Measurements from ENCODE around the gene RARG.

Gene RARG

DNA sequence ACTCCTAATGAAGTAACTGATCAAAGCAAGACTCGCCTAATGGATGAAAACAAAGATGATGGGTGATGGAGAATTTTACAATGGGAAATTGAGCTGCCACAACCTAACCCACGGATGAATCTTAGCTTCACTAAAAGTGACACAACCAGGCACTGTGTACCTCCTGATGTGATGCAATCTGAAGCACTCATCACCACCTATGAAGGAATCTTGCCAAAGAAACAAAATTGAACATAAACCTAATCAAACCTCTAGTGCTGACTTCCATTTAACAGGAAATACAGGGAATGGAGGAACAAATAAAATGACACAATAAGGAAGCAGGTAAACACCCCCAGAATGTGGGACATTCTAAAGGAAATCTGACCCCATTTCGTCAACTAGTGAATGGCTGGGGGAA is 13.3 kb upstream of the RARG start:
- H3K4me3 ChIP-seq (ENCODE audit: low read depth, low read length): no peak overlapping the region

DNA sequence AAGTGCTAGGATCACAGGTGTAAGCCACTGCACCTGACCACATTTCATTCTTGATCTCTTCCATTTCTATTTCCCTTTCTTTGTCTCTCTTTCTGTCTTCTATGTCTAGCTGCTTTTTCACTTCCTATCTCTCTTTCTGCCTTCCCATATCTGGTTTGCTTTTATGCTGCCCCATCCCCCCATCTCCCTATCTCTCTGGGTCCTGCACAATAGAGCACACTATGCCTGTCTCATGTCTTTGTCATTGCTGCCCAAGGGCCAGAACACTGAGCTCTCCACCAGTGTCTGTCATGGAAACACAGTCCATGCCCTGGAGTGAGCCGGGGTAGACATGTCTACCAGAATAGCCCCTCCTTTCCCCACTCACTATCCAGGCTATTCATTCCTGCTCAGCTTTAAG is 12.3 kb upstream of the RARG start:
- H3K4me3 ChIP-seq (ENCODE audit: low read depth, low read length): no peak overlapping the region

DNA sequence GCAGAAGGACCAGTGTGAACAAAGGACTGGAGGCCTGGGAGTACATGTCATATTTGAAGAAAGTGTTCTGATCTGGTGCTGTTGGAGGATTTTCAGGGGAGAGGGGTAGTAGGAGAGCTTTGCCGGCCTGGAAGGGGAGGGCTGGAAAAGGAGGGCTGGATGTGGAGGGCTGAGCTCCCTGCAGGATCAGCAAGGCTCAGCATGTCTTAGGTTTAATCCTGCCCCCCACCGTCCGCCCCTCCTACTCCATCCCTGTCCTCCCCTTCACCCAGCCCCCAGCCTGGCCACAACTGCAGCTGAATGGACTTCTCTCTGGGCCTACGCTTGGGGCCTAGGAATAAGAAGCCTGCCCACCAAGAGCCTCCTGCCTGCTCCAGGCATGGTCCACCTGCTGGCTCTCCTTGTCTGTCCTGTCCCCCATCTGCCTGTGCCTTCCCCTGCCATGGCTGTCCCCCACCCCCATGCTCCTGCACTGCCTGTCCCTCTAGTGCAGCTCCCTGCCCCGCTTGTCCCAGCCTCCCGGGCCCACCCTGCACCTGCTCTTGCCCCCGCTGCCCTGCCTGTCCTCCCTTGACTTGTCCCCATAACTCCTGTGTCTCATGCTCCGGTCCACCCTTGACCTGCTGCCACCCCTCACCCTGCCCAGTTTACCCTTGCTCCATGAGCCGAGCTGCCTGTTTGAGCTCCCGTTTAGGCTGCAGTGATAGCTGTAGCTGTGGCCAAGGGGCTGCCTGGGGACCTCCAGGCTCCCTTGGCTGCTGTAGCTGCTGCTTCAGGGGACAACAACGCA is 9.8 kb upstream of the RARG start:
- H3K4me3 ChIP-seq (ENCODE audit: low read depth, low read length): no peak overlapping the region

DNA sequence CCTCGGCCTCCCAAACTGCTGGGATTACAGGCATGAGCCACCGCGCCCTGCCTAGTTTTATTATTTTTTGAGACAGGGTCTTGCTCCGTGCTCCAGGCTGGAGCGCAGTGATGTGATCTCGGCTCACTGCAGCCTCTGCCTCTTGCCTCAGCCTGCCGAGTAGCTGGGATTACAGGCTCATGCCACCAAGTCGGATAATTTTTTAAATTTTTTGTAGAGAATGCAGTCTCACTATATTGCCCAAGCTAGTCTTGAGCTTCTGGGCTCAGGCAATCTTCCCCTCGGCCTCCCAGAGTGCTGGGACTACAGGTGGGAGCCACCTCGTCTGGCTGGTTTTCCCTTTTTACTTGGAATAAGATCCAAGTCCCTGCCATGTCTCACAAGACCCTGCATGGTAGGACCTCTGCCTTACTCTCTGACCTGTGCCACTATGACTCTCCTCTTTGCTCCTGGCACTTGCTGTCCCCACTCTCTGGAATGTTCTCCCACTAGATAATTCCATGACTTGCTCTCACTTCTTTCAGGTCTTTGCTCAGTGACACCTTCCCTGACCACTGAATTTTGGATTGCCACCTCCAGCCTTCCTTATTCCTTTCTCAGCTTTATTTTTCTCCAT is 7.7 kb upstream of the RARG start:
- no peak overlapping the region for H3K4me3 ChIP-seq (ENCODE audit: low read depth, low read length)

DNA sequence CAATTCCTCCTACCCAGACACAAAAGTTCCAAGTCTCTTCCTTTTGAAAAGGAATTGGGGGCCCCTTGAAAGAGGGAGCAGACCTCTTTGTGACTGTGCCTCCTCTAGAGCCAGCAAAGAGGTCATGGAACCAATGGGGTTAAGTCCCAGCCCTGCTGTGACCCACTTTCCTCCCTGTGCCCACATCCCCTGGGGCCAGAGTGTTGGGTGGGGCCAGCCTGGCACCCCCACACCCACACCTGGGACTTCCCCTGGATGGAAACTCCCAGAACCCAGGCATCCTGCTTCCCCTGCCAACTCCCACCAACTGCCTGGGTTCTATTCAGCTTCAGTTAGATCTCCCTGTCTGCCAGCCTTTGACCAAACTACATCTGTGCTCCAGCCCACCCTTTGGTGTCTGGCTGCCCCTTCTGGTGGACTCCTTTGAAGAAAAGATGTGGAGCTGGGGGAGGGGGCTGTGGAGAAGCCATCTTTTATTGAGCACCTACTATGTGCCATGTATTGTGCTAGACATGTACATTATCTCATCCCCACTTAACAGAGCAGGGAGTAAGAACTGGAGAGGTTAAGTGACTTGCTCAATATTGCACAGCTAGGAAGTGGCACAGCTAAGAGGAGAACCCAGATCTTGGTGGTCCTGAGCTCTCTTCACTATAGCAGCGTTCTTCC is 4.6 kb upstream of the RARG start:
- H3K4me3 ChIP-seq (ENCODE audit: low read depth, low read length): no peak overlapping the region

DNA sequence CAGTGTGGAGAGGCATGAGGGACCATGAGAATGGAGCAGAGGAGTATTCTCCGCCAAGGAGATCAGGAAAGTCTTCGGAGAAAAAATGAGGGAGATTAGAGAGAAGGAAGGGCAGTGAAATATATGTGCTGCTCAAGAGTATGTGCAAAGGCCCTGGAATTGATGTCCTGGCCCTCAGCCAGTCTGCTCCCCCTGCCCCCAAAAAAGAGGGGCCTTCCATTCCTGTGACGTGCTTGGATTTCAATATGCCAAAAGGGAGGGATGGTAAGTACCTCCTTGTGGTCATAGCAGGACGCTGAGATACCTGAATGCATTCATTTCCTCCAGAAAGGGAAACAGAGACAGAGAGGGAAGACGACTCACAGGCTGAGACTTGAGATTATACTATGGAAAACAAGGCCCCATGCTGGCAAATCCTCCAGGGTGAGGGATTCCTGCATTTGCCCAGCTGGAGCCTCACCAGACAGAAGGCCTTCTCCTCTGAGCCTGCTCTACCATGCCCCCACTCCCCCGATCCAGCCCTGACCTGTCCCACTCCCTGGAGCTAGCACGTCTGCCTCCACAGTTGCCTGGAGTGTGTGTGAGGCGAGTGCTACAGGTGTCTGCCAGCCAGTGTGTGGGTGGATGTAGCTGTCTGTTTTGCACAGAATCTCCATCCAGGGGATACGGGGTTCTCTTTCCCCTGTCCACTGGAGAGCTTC is 3.9 kb upstream of the RARG start:
- H3K4me3 ChIP-seq (ENCODE audit: low read depth, low read length): no peak overlapping the region

DNA sequence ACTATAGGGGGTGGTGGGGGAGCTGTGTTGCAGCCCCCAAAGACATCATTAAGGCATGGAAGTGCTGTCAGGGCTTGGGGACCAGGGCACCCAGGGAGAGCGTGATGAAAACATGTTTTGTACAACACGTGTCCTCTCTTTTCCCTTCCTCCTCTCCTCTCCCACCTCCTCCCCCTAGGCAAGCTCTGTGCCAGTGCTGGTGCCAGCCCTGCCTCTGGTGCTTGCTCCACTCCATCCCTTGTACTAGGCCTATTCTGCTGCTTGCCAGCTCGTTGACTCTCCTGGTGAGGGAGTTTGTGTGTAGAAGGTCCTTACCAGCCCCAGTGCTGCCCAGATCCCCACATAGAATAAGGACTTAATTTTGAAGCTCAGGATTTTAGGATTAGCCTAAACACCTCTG is 3.2 kb upstream of the RARG start:
- H3K4me3 ChIP-seq (ENCODE audit: low read depth, low read length): no peak overlapping the region

DNA sequence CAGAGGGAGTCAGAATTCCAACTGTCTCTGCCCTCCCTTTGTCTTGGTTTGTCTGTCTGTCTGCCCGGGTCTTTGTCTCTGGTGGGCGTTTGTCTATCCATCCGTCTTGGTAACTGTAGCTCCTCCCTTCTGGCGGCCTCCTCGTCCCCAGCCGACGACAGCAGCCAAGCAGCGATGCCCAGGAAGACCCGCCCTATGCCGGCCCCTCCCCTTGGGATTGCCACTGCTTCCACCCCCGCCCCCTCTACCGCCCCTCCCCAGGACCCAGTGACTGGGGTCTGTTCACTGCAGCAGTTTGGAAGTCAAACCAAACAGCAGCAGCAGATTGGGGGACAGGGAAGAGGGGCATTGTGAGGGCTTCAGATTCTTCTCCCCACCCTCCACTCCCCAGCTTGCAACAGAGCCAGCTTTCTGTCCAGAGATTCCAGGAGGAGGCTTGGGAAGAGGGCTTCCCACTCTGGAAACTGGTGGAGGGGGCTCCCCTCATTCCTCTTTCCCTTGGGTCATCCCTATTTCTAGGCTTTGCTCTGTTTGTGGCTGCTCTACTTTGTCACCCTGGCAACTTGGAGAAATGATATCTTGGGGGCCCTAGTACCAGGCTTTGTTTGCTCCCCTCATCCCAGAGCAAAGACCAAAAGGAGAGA is 2.4 kb upstream of the RARG start:
- H3K4me3 ChIP-seq (ENCODE audit: low read depth, low read length): no peak overlapping the region

DNA sequence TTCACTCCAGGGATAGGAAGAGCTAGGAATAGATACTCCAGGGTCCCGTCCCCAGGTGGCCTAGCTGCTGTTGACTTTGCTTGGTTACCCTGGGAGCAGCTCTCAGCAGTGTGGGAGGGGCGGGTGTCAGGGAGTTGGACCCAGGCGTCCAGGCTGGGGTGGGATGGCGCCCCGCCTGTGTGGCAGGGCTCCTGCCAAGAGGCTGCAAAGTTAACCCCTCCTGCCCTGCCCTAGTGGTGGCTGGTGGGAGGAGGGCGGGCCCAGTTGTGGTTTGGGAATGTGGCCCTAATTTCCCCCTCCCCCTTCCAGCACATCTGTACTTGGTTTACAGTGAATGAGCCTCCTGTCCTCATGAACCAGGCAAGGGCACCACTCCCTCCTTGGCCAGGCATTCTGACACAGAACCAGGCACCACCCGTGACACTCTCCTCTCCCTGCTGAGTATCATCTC is 1.7 kb upstream of the RARG start:
- no peak overlapping the region for H3K4me3 ChIP-seq (ENCODE audit: low read depth, low read length)

DNA sequence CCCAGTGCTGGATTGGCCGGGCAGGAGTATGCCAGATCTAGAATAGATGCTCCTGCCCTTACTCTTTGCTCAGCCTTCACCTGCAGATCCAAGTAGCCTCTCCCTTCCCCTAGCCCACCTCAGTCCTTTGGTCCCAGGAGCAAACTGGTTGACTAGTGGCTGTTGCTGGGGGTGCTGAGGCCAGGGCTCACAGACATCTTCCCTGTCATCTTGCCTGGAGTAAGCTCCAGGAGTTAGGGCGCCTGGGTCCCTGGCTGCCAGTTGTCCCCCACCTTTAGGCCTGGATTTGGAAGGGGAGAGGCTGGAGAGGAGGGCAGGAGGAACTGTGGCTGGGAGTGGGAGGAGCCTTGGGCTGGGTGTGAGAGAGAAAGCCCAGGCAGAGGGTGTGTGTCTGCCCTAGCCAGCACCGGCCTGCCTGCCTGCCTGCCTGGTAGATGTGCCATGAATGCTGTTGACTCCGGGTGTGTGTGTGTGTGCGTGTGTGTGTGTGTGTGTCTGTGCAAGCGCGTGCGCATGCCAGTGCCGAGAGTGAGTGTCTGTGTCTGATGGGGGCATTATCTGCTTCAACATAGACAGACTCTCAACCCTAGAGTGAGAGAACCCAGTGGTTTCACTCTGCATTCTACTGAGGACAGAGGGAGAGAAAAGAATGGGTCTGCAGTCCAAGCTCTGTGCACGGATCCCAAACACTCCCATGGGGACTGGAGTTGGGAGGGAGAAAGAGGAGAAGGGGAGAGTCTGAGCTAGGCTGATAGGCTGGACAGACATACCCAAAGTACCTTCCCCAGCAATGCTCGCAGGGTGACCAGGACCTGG is 845 bp upstream of the RARG start:
- H3K4me3 ChIP-seq (ENCODE audit: low read depth, low read length): peak overlapping the region; percentile 33

DNA sequence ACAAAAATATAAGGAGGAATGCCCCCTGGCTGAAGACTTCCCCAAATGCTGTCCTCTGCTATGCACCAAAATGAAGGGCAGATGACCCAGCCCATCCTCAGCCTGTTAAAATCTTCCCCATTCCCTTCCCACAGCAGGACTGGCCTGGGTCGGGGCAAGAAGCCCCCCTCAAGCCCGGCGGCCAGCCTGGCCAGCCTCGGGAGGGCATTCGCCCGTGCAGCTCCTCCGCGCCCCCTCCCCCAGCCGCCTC is 413 bp downstream of the RARG start:
- H3K4me3 ChIP-seq (ENCODE audit: low read depth, low read length): peak overlapping the region; percentile 55

DNA sequence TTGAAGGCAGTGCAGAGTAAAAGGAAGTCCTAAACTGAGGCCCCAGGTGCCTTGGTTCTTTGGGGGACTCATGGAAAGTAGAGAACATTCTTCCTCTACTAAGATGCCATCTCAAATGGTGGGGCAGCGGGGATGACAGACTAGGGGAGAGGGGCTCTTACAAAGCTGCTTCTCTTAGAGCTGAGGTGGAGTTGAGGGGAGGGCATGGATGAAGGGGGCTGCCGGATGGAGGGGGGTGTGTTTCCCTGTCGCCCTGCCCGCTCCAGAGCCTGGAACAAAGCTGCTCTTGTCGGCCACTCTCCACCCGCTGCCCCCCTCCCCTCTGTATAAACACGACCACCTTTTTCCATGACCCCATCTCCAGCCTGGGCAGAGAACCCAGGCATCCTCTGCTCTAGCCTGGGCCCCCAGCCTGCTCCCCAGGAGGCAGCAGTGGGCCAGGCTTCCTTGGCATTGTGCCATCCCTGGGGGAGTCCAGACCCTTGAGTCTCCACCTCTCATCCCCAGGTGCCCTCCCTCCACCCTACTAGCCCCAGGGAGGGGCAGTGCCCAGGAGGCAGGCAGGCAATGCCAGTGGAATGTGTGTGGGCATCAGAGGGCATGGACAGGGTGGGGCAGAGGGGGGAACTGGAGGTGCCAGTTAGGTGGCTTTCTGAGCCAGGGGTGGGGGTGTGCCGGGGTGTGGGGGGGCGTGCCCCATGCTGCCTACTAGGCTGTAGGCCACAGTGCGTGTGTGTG is 1.7 kb downstream of the RARG start:
- H3K4me3 ChIP-seq (ENCODE audit: low read depth, low read length): no peak overlapping the region

DNA sequence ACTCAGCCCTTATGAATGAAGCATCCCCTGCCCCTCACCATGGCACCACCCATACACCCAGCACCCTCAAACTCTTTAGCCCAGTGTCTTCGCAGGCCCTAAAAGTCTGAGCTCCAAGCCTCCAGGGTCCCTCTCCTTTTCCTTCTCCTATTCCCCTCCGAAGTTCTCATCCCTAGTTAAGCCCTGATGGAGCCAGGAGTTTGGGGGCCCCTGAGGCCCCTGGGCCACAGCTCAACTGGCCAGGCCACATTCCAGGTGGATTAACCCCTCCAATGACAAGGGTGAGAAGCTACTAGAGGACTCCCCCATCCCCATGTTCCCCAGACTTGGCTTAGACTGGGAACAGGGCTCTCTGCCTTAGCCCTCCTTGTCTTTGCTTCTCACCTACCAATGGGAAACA is 2.6 kb downstream of the RARG start:
- no peak overlapping the region for H3K4me3 ChIP-seq (ENCODE audit: low read depth, low read length)

DNA sequence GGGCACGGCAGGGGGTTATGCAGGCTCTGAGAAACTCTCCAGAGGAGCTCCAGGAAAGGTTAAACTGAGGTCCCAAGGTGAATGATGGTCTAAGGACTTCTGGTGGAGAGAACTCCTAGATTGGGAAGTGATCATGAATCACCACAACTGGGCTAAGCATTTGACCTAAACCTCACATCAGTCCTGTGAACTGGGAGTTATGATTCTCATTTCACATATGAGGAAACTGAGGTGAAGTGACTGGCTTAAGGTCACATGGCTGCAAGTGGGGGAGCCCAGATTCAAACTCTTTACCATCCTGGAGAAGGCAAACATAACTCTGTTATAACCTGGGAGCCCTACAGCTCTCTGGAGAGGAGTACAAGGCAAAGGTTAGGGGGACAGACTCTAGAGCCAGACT is 4.2 kb downstream of the RARG start:
- H3K4me3 ChIP-seq (ENCODE audit: low read depth, low read length): no peak overlapping the region

DNA sequence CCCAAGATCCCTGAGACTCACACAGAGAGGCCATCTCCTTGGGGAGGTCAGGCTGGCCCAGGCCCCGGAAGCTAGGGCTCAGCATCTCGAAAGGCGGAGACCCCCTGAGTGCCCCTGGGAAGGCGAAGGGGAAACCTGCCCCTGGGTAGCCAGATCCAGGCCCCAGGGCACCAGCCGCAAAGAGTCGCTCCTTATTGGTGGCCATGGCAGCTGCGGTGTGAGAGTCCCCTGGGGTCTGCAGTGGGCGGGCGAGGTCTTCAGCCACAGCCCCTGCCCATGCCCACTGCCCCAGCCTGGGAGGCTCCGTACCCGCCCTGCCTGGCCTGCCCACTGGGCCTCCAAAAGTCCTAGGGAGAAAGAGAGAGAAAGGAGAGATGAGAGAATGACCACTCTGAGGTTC is 4.7 kb downstream of the RARG start:
- H3K4me3 ChIP-seq (ENCODE audit: low read depth, low read length): no peak overlapping the region

DNA sequence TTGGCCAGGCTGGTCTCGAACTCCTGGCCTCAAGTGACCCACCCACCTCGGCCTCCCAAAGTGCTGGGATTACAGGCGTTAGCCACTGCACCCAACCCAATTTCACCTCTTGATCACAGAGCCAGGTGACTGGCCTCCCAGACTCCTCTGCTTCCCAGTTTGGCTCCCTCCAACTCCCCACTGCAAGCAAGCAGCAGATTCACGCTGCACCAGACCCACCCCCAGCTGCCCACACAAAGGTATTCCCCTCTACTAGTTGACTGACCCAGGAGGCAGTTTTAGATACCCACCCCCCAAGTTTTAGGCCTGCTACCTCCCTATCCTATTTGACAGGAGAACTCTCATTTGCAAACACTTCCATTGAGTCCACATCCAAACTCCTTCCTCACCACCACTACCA is 5.2 kb downstream of the RARG start:
- H3K4me3 ChIP-seq (ENCODE audit: low read depth, low read length): no peak overlapping the region

DNA sequence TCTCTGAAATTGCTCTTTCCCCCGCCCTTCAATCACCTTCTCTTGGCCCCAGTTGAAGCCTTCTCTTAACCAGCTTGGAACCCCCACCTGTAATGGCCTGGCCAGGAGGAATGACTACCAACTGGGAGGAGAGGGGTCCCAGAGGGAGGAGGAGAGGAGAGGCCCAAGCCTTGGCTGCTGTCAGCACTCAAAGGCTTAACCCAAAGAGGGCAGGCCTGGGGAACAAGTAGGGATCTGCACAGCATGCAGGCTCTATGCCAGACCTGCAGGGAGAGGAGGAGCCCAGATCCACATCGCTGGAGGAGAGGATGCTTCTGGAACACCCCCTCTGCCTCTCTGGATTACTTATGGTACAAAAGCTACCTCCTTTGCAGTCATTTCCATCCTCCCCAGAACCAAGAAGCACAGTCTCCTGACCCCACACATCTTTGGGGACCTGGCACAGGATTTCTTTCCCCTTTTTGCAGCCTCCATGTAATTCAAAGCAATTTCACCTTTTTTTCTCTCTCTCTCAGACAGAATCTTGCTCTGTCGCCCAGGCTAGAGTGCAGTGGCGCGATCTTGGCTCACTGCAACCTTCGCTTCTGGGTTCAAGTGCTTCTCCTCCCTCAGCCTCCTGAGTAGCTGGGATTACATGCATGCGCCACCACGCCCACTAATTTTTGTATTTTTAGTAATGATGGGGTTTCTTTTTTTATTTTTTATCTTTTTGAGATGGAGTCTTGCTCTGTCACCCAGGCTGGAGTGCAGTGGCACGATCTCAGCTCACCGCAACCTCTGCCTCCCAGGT is 6.2 kb downstream of the RARG start:
- no peak overlapping the region for H3K4me3 ChIP-seq (ENCODE audit: low read depth, low read length)

DNA sequence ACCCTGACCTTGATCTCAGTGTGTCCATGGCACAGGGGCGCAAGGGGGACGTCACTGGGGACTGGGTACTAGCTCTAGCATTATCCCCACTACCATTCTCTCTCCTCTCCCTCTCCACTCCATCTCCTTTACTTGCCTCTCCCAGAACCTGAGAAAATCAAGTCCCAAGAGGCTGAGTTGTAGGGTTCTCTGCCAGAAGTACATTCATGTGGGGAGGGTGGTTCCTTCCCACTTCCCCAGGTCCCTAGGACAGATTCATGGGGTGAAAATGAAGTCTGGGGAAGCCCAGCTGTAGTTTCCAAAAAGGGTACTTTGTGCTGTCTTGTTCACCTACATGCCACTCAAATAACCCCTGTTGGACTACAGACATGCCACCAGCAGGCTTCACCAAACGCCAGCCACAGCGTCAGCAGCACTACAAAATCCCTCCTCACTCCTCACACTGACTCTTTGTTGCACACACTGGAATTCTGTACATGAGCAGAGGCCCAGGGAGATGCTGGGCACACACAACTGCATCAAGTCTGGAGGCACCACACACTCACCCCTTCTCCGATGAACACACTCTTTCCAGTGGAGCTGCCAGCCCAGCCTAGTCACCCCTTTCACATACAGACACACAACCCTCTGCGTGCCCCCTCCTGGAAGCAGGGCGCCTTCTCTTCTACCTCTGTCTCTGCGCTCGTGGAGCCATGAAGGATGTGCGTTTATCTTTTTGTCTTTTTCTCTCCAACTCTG is 6.9 kb downstream of the RARG start:
- no peak overlapping the region for H3K4me3 ChIP-seq (ENCODE audit: low read depth, low read length)

Measured in iPS-11a (cell line).